ENCODE results near the gene RAD17. TPM values are rescaled to one million over a fixed set of nuclear protein-coding genes. Genes with fewer than 3 reads are reported as not detected.
A peak's percentile ranks its signal among the peaks of the same experiment; 100 is the strongest.
"Not testable (repeated sequence)": the region's sequence is repeated elsewhere in the genome, so short reads cannot be mapped to it uniquely, and the experiment has no call there.

The RAD17 gene
- 14.0 TPM for total RNA-seq

GRCh38 chr5:69369340-69370121 lies at the start of gene RAD17, which contains the start of the genes AK6 and TAF9:
TSS of gene RAD17 (plus strand) at chr5:69369818. CDS start at chr5:69372209, 2,391 bp downstream.
TSS of gene AK6 (minus strand) at chr5:69369520. CDS start at chr5:69369490, 30 bp downstream.
TSS of gene TAF9 (minus strand) at chr5:69369520. CDS start at chr5:69365737, 3,783 bp downstream.
- ATAC-seq = peak; percentile 98

GRCh38 chr5:69326365-69326764 lies 43.3 kb upstream of the RAD17 start:
- no peak for ATAC-seq

- no peak for ATAC-seq
These were observed 39.6 kb upstream of the RAD17 start for GRCh38 chr5:69329905-69330489.

GRCh38 chr5:69331528-69332445 lies 37.8 kb upstream of the RAD17 start:
- peak; percentile 19 for ATAC-seq

GRCh38 chr5:69333668-69334315 lies 35.8 kb upstream of the RAD17 start:
- not testable (repeated sequence) for ATAC-seq

GRCh38 chr5:69334793-69335268 lies 34.8 kb upstream of the RAD17 start:
- ATAC-seq = peak; percentile 78

- no peak for ATAC-seq
These were observed 34.2 kb upstream of the RAD17 start for GRCh38 chr5:69335341-69335935.

- peak; percentile 36 for ATAC-seq
These were observed 28.0 kb upstream of the RAD17 start for GRCh38 chr5:69341520-69342161.

- peak; percentile 80 for ATAC-seq
These were observed 26.5 kb upstream of the RAD17 start for GRCh38 chr5:69343083-69343482.

- no peak for ATAC-seq
These were observed 19.0 kb upstream of the RAD17 start for GRCh38 chr5:69350664-69351063.

- no peak for ATAC-seq
These were observed 9.9 kb upstream of the RAD17 start for GRCh38 chr5:69359699-69360098.

GRCh38 chr5:69360442-69360841 lies 9.2 kb upstream of the RAD17 start:
- no peak for ATAC-seq

GRCh38 chr5:69364414-69364813 lies 5.2 kb upstream of the RAD17 start:
- peak; percentile 68 for ATAC-seq

- no peak for ATAC-seq
These were observed 4.8 kb upstream of the RAD17 start for GRCh38 chr5:69364850-69365249.

GRCh38 chr5:69367697-69368279 lies 1.8 kb upstream of the RAD17 start:
- no peak for ATAC-seq

- peak; percentile 2 for ATAC-seq
These were observed 919 bp upstream of the RAD17 start for GRCh38 chr5:69368458-69369339.

- ATAC-seq = not testable (repeated sequence)
These were observed 717 bp downstream of the RAD17 start for GRCh38 chr5:69370335-69370734.

- ATAC-seq = no peak
These were observed 2.8 kb downstream of the RAD17 start for GRCh38 chr5:69372394-69372793.

- ATAC-seq = no peak
These were observed 5.4 kb downstream of the RAD17 start for GRCh38 chr5:69374911-69375446.
